ENCODE results near the gene UBE2U.

DNA sequence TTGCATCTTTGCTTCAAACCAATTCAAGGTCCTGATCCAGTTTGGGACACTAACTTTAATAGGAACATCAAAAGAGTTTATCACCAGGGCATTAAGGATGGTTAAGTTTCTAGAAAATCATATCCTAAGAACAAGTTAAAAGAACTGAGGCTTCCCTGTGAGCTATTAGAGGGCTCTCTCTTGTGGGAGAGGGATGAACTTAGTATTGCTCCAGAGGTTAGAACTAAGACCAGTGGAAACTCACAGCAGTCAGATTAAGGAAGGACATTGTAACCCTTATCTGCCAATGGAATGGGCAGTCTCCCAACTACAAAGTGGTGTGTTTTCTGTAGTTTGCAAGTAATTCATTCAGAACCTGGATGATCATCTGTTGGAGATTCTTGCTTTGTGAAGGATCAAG lies 36.8 kb downstream of the UBE2U start:
- TF ChIP-seq, protein P1, sequence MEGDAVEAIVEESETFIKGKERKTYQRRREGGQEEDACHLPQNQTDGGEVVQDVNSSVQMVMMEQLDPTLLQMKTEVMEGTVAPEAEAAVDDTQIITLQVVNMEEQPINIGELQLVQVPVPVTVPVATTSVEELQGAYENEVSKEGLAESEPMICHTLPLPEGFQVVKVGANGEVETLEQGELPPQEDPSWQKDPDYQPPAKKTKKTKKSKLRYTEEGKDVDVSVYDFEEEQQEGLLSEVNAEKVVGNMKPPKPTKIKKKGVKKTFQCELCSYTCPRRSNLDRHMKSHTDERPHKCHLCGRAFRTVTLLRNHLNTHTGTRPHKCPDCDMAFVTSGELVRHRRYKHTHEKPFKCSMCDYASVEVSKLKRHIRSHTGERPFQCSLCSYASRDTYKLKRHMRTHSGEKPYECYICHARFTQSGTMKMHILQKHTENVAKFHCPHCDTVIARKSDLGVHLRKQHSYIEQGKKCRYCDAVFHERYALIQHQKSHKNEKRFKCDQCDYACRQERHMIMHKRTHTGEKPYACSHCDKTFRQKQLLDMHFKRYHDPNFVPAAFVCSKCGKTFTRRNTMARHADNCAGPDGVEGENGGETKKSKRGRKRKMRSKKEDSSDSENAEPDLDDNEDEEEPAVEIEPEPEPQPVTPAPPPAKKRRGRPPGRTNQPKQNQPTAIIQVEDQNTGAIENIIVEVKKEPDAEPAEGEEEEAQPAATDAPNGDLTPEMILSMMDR (IDR thresholded peaks at IDR 0.05) = no peak
- TF ChIP-seq POLR2A (IDR thresholded peaks at IDR 0.05) = no peak

Measured in sigmoid colon (tissue), 3 donors.